K562 (cell line): ENCODE data around the gene WDR90. TPM values are rescaled to one million over a fixed set of nuclear protein-coding genes. Genes with fewer than 3 reads are reported as not detected.

Source experiments
- ATAC-seq: fragments of 200-7000 bp; cut with Tn5 transposase; 3 replicates; pipeline ENCODE4 v1.9.1; 2020; ENCODE audit warnings: moderate library complexity
- BruUV-seq: library from RNA; stranded (reverse); fragments of 400-500 nt; replicated peaks from 2 replicates; lab custom pipeline; 2021; lab: Mats Ljungman, UMichigan
- CTCF ChIA-PET: fragments of 300-600 bp; formaldehyde crosslinking; extraction: SDS; loops from one replicate; lab custom pipeline; 2021; ENCODE audit warnings: low intra/inter-chr PET ratio; lab: Yijun Ruan, JAX
- POLR2A ChIA-PET: fragments of 300-600, 350-650 bp; sonication (Branson Sonifier 250); formaldehyde crosslinking; extraction: SDS; loops from one replicate; lab custom pipeline; 2021; ENCODE audit warnings: antibody characterized with exemption, inconsistent platforms; lab: Yijun Ruan, JAX
- DNase-seq, 4 experiments: peaks; one replicate each; pipeline versions ENCODE4 v3.0.0 to v3.0.0-alpha.2; 2011 to 2018; ENCODE audit warnings: low spot score in 3 of 4, mixed read lengths in 3 of 4; ENCODE audit errors: extremely low read depth in 1 of 4
- FAIRE-seq: peaks from 2 replicates; lab custom pipeline; 2011; peaks lifted over from hg19 to GRCh38; lab: Jason Lieb, UNC
- H2AFZ ChIP-seq: 2 replicates; pipeline ENCODE4 v1.6.0; 2011; ENCODE audit warnings: low read depth, low read length, control low read depth, inconsistent platforms
- H3K27ac ChIP-seq: fragments of 200-600 bp; 3 replicates; pipeline ENCODE4 v1.8.0; 2011; ENCODE audit warnings: low read depth, mild to moderate bottlenecking, control low read depth, inconsistent platforms, low read length, moderate library complexity, mixed read lengths; ENCODE audit errors: extremely low read depth
- H3K27me3 ChIP-seq, 2 experiments: fragments of 300-600 bp in 1 of 2; 2 replicates in 1 of 2; 3 replicates in 1 of 2; pipeline versions ENCODE4 v1.6.0 to v1.8.0; 2011; ENCODE audit warnings: inconsistent platforms in 2 of 2, low read length in 2 of 2, mild to moderate bottlenecking in 1 of 2, mixed read lengths in 1 of 2, moderate library complexity in 1 of 2; ENCODE audit not compliant: control insufficient read depth in 2 of 2, insufficient read depth in 2 of 2
- H3K36me3 ChIP-seq: fragments of 300-600 bp; 3 replicates; pipeline ENCODE4 v1.8.0; 2011; ENCODE audit warnings: mild to moderate bottlenecking, low read length, inconsistent platforms; ENCODE audit not compliant: control insufficient read depth, insufficient read depth
- H3K4me1 ChIP-seq, 2 experiments: fragments of 200-600 bp in 1 of 2; replicated peaks in 1 of 2; 2 replicates in 1 of 2; 3 replicates in 1 of 2; pipeline versions ENCODE4 v1.5.1 to v1.8.0; 2011; ENCODE audit warnings: inconsistent platforms in 2 of 2, low read length in 2 of 2, mild to moderate bottlenecking in 1 of 2, mixed read lengths in 1 of 2, moderate library complexity in 1 of 2; ENCODE audit not compliant: control insufficient read depth in 2 of 2, insufficient read depth in 2 of 2
- H3K4me2 ChIP-seq: 2 replicates; pipeline ENCODE4 v1.6.1; 2011; ENCODE audit warnings: low read length, control low read depth, inconsistent platforms, mixed read lengths; ENCODE audit not compliant: insufficient read depth
- H3K4me3 ChIP-seq: fragments of 200-600 bp; sonication (generic), shearing (Covaris generic); 2 replicates; pipeline ENCODE4 v1.5.1; 2016; ENCODE audit warnings: control low read depth, inconsistent platforms
- H3K79me2 ChIP-seq: fragments of 200-600 bp; 3 replicates; pipeline ENCODE4 v1.8.0; 2011; ENCODE audit warnings: low read length, inconsistent platforms; ENCODE audit not compliant: control insufficient read depth, insufficient read depth
- H3K9ac ChIP-seq, 2 experiments: 2 replicates each; pipeline versions ENCODE4 v1.6.0 to v1.6.1; 2011; ENCODE audit warnings: low read depth in 2 of 2, low read length in 2 of 2, control low read depth in 1 of 2, inconsistent platforms in 1 of 2, mild to moderate bottlenecking in 1 of 2, mixed read lengths in 1 of 2; ENCODE audit not compliant: insufficient read depth in 1 of 2
- H3K9me1 ChIP-seq: one replicate; pipeline ENCODE4 v1.6.0; 2011; ENCODE audit warnings: inconsistent platforms, mild to moderate bottlenecking, low read length, moderate library complexity; ENCODE audit not compliant: control insufficient read depth, insufficient read depth
- H3K9me3 ChIP-seq: replicated peaks from 2 replicates; pipeline ENCODE4 v1.5.1; 2011; ENCODE audit warnings: low read depth, low read length, inconsistent platforms; ENCODE audit not compliant: control insufficient read depth, insufficient read depth
- H4K20me1 ChIP-seq: replicated peaks from 2 replicates; pipeline ENCODE4 v1.6.1; 2011; ENCODE audit warnings: low read length, inconsistent platforms, mixed read lengths; ENCODE audit not compliant: control insufficient read depth, insufficient read depth
- CSDE1 ChIP-seq, 2 experiments: fragments of 450-650 bp; IDR thresholded peaks; 2 replicates each; pipeline ENCODE4 v1.6.1; 2016; ENCODE audit warnings: mild to moderate bottlenecking in 1 of 2
- PCBP1 ChIP-seq: fragments of 200-400 bp; formaldehyde crosslinking; IDR thresholded peaks from 2 replicates; pipeline ENCODE4 v1.6.1; 2018; ENCODE audit warnings: mild to moderate bottlenecking, low read depth, low read length; ENCODE audit not compliant: poor library complexity, severe bottlenecking
- POLR2B ChIP-seq: fragments of 450-650 bp; IDR thresholded peaks from 2 replicates; pipeline ENCODE4 v1.6.1; 2018; ENCODE audit warnings: low read depth; ENCODE audit not compliant: partially characterized antibody
- RAD21 ChIP-seq, 2 experiments: fragments of 250-450 bp in 1 of 2; fragments of 450-650 bp in 1 of 2; sonication (Bioruptor Pico) in 1 of 2; formaldehyde crosslinking in 1 of 2; IDR thresholded peaks in 1 of 2; conservative IDR thresholded peaks in 1 of 2; 2 replicates each; pipeline versions ENCODE4 v1.4.0 to v1.8.0; 2020 to 2022; ENCODE audit warnings: mild to moderate bottlenecking in 2 of 2, moderate library complexity in 1 of 2
- SIN3A ChIP-seq, 2 experiments: fragments of 150-350 bp in 1 of 2; IDR thresholded peaks; 2 replicates each; pipeline ENCODE4 v1.6.1; 2011 to 2016; ENCODE audit warnings: borderline replicate concordance in 2 of 2, low read depth in 2 of 2, low read length in 2 of 2, mild to moderate bottlenecking in 2 of 2, moderate library complexity in 2 of 2; ENCODE audit not compliant: control insufficient read depth in 1 of 2
- WGBS: fragments of 100-300 bp; shearing (Covaris generic); methylation state at CpG from one replicate; pipeline ENCODE4 v1.1.6; 2016; ENCODE audit warnings: low coverage, mixed read lengths; ENCODE audit not compliant: insufficient coverage; ENCODE audit errors: missing lambda C conversion rate; 5-methylcytosine and 5-hydroxymethylcytosine counted together
- in situ Hi-C: fragments of 300-500 bp; cut with MboI; formaldehyde crosslinking; loops from 4 replicates; pipeline ENCODE4 v1.15.0; 2018; ENCODE audit warnings: inconsistent platforms, mixed read lengths
- intact Hi-C: fragments of 100-400 bp; cut with micrococcal nuclease; formaldehyde crosslinking; loops from 2 replicates; pipeline ENCODE4 v1.14.2; 2022
- polyA plus RNA-seq, 8 experiments: library from polyadenylated mRNA; depleted of rRNA in 4 of 8; stranded (reverse) in 5 of 8; unstranded in 3 of 8; fragments of >200 nt; fragmentation: Nextera tagmentation in 2 of 8; fragmentation: Illumina TruSeq in 1 of 8; extraction: Ambion mirVana in 2 of 8; extraction: Trizol in 1 of 8; gene quantifications; 2 replicates each; pipeline versions ENCODE4 v1.2.1 to v1.2.3, GENCODE V29; 2011 to 2014; ENCODE audit warnings: inconsistent platforms in 1 of 8, missing spikeins in 1 of 8
- total RNA-seq, 7 experiments: library from RNA; depleted of rRNA in 6 of 7; stranded (reverse); fragments of >200 nt in 6 of 7; fragmentation: Illumina TruSeq in 2 of 7; extraction: Trizol in 2 of 7; gene quantifications; 2 replicates each; pipeline versions ENCODE4 v1.2.1 to v1.2.3, GENCODE V29; 2011 to 2021; ENCODE audit warnings: low replicate concordance in 1 of 7
- TF ChIP-seq, protein P1 (sequence below): fragments of 200-400 bp; formaldehyde crosslinking; IDR thresholded peaks from 2 replicates; pipeline ENCODE4 v1.6.1; 2017; ENCODE audit warnings: mild to moderate bottlenecking, low read depth, low read length, moderate library complexity
- TF ChIP-seq, protein P2 (sequence below), 2 experiments: fragments of 450-650 bp; conservative IDR thresholded peaks; 2 replicates each; pipeline ENCODE4 v1.6.1; 2017; ENCODE audit warnings: mild to moderate bottlenecking in 2 of 2, moderate library complexity in 2 of 2

WDR90 gene
- total and polyA plus RNA-seq, 9 of the 15 experiments (the other 6 are each of a cell fraction or from before 2014, with no cell fraction given): 0.44 to 12.6 (median 3.3) TPM

DNA sequence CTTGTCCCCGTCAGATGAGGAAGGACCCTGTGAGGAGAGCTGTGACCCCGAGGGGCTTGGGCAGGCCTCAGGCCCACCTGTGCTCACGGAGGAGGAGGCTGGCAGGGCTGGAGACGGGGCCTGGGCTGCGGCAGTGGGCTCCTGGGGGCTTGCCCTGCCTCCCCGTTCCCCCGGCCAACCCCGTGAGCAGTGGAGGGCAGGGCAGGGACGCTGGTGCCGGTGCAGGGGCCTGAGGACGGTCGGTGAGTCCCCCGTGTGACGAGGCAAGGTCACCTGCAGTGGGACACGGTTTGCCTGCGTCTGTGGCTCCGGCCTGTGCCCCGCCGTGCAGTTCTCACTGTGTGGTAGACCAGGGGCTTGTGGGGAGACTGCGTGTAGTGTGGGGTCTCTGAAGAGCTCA, 10.5 kb downstream of the WDR90 start:
- ChIA-PET CTCF (no interaction called here), POLR2A (interaction anchor here (0.6 to 1.4 kb wide), 3 partner anchors 9 to 71 kb away, joined by 3 to 6 read pairs (median 3); no protein-coding TSS in a partner anchor)
- DNase-seq (no peak), ATAC-seq (no peak), FAIRE-seq (no peak)
- Histone ChIP-seq H3K9ac (peak overlapping the region in 1 of 2 experiments; percentile 53; a peak in 2 of 4 replicates), H3K9me1 (no peaks in the 10 kb centered on the region), H3K79me2 (no peaks in the 10 kb centered on the region; the same call in 2 of the 3 replicates), H3K4me3 (no peak overlapping the region), H3K27me3 (no peaks in the 10 kb centered on the region), H2AFZ (no peak overlapping the region), H4K20me1 (no peaks in the 10 kb centered on the region), H3K36me3 (no peaks in the 10 kb centered on the region), H3K4me1 (peaks cover 2 to 96% of the 10 kb centered on the region in 2 experiments; a peak in 4 of 5 replicates), H3K4me2 (no peak overlapping the region), H3K9me3 (no peaks in the 10 kb centered on the region), H3K27ac (no peak overlapping the region)
- no peak for TF ChIP-seq RAD21 (CRISPR knock-in tag; conservative IDR thresholded peaks at IDR 0.05 in 1 of 2, IDR thresholded peaks at IDR 0.05 in 1 of 2)
- TF ChIP-seq, protein P1, sequence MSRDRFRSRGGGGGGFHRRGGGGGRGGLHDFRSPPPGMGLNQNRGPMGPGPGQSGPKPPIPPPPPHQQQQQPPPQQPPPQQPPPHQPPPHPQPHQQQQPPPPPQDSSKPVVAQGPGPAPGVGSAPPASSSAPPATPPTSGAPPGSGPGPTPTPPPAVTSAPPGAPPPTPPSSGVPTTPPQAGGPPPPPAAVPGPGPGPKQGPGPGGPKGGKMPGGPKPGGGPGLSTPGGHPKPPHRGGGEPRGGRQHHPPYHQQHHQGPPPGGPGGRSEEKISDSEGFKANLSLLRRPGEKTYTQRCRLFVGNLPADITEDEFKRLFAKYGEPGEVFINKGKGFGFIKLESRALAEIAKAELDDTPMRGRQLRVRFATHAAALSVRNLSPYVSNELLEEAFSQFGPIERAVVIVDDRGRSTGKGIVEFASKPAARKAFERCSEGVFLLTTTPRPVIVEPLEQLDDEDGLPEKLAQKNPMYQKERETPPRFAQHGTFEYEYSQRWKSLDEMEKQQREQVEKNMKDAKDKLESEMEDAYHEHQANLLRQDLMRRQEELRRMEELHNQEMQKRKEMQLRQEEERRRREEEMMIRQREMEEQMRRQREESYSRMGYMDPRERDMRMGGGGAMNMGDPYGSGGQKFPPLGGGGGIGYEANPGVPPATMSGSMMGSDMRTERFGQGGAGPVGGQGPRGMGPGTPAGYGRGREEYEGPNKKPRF: no peak
- no peak for TF ChIP-seq SIN3A (IDR thresholded peaks at IDR 0.05; ENCODE audit: borderline replicate concordance in 2 of 2, control insufficient read depth in 1 of 2, low read depth in 2 of 2, low read length in 2 of 2)
- no peak for TF ChIP-seq CSDE1 (IDR thresholded peaks at IDR 0.05)
- TF ChIP-seq, protein P2, sequence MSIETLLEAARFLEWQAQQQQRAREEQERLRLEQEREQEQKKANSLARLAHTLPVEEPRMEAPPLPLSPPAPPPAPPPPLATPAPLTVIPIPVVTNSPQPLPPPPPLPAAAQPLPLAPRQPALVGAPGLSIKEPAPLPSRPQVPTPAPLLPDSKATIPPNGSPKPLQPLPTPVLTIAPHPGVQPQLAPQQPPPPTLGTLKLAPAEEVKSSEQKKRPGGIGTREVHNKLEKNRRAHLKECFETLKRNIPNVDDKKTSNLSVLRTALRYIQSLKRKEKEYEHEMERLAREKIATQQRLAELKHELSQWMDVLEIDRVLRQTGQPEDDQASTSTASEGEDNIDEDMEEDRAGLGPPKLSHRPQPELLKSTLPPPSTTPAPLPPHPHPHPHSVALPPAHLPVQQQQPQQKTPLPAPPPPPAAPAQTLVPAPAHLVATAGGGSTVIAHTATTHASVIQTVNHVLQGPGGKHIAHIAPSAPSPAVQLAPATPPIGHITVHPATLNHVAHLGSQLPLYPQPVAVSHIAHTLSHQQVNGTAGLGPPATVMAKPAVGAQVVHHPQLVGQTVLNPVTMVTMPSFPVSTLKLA (conservative IDR thresholded peaks at IDR 0.05): no peak
- no peak for TF ChIP-seq POLR2B
- TF ChIP-seq PCBP1: peak; percentile 16
- in situ Hi-C loops (no loop called here), intact Hi-C loops (loop anchor here (2.0 to 10.0 kb wide), 2 partner anchors 71 to 265 kb away; partner anchors contain the start of gene NME4)
- no TSS peak for BruUV-seq
- 60% methylated on average over 10 of the region's 20 CpGs for WGBS
